Muscle layer of duodenum (tissue), 2 donors: ENCODE results near the gene B3GALT4.
"Not testable (repeated sequence)": the region's sequence is repeated elsewhere in the genome, so short reads cannot be mapped to it uniquely, and the experiment has no call there.

Experiments used
- H3K27ac ChIP-seq: one replicate; pipeline ENCODE4 v1.7.0; 2013; ENCODE audit warnings: mild to moderate bottlenecking, low read length
- H3K27me3 ChIP-seq: one replicate; pipeline ENCODE4 v1.7.0; 2013; ENCODE audit warnings: low read depth, mild to moderate bottlenecking, control low read depth, low read length
- H3K36me3 ChIP-seq, 2 donors: one replicate each; pipeline ENCODE4 v1.7.0; 2013; ENCODE audit warnings: low read length in 2 of 2, control low read depth in 1 of 2, mild to moderate bottlenecking in 1 of 2; ENCODE audit not compliant: insufficient read depth in 2 of 2, control insufficient read depth in 1 of 2
- H3K4me1 ChIP-seq, 2 donors: one replicate each; pipeline ENCODE4 v1.7.0; 2013; ENCODE audit warnings: low read length in 2 of 2, mild to moderate bottlenecking in 2 of 2, control low read depth in 1 of 2, moderate library complexity in 1 of 2; ENCODE audit not compliant: insufficient read depth in 2 of 2, control insufficient read depth in 1 of 2
- H3K4me3 ChIP-seq, 2 donors: one replicate each; pipeline ENCODE4 v1.7.0; 2013; ENCODE audit warnings: low read length in 2 of 2, low read depth in 1 of 2, mild to moderate bottlenecking in 1 of 2
- H3K9me3 ChIP-seq, 2 donors: one replicate each; pipeline ENCODE4 v1.7.0; 2013; ENCODE audit warnings: low read length in 2 of 2, control low read depth in 1 of 2, mild to moderate bottlenecking in 1 of 2; ENCODE audit not compliant: control insufficient read depth in 1 of 2
- donor health status: healthy.

Gene B3GALT4

GRCh38 chr6:33272275-33273128 lies 4.4 kb upstream of the B3GALT4 start:
- Histone ChIP-seq H3K4me1 (peaks cover 16 to 62% of the 10 kb centered on the region in 2 donors), H3K27me3 (no peaks in the 10 kb centered on the region), H3K36me3 (peaks cover 40 to 46% of the 10 kb centered on the region in 2 donors), H3K27ac (peak overlapping the region; percentile 99), H3K4me3 (peak overlapping the region; percentile 87 to 100), H3K9me3 (no peaks in the 10 kb centered on the region)

GRCh38 chr6:33273129-33273923 lies 3.6 kb upstream of the B3GALT4 start:
- Histone ChIP-seq H3K4me3 (peak overlapping the region; percentile 87 to 100), H3K27me3 (no peaks in the 10 kb centered on the region), H3K27ac (peak overlapping the region; percentile 99), H3K4me1 (peaks cover 16 to 70% of the 10 kb centered on the region in 2 donors), H3K9me3 (no peaks in the 10 kb centered on the region), H3K36me3 (peaks cover 32 to 39% of the 10 kb centered on the region in 2 donors)

GRCh38 chr6:33273924-33274902 lies 2.7 kb upstream of the B3GALT4 start:
- H3K9me3 ChIP-seq = no peaks in the 10 kb centered on the region
- H3K4me3 ChIP-seq = peak overlapping the region in 1 of 2 donors; percentile 1
- H3K27me3 ChIP-seq = no peaks in the 10 kb centered on the region
- peak overlapping the region; percentile 41 for H3K27ac ChIP-seq
- peaks cover 30 to 31% of the 10 kb centered on the region in 2 donors for H3K36me3 ChIP-seq
- peaks cover 16 to 78% of the 10 kb centered on the region in 2 donors for H3K4me1 ChIP-seq

GRCh38 chr6:33275795-33276580 lies 935 bp upstream of the B3GALT4 start:
- H3K27ac ChIP-seq = peak overlapping the region; percentile 83

GRCh38 chr6:33276581-33276863 lies 401 bp upstream of the B3GALT4 start:
- H3K27me3 ChIP-seq = no peaks in the 10 kb centered on the region
- peaks cover 37 to 49% of the 10 kb centered on the region in 2 donors for H3K36me3 ChIP-seq
- H3K4me1 ChIP-seq = peaks cover 16 to 71% of the 10 kb centered on the region in 2 donors
- peak overlapping the region; percentile 68 to 85 for H3K4me3 ChIP-seq
- peak overlapping the region; percentile 83 for H3K27ac ChIP-seq
- no peaks in the 10 kb centered on the region for H3K9me3 ChIP-seq

More at GRCh38 chr6:33275795-33276580, 935 bp upstream of the B3GALT4 start:
- not testable (repeated sequence) for H3K9me3 ChIP-seq, H3K27me3 ChIP-seq
- Histone ChIP-seq H3K36me3 (peaks cover 32 to 43% of the 10 kb centered on the region in 2 donors), H3K4me3 (peak overlapping the region; percentile 68 to 85), H3K4me1 (peaks cover 16 to 72% of the 10 kb centered on the region in 2 donors)

- Histone ChIP-seq H3K4me3 (peak overlapping the region; percentile 68 to 85), H3K36me3 (peaks cover 36 to 62% of the 10 kb centered on the region in 2 donors), H3K9me3 (no peaks in the 10 kb centered on the region), H3K27me3 (no peaks in the 10 kb centered on the region), H3K27ac (peak overlapping the region; percentile 74), H3K4me1 (peaks cover 11 to 64% of the 10 kb centered on the region in 2 donors)
Observed at GRCh38 chr6:33277663-33278391, 904 bp downstream of the B3GALT4 start.

- H3K4me1 ChIP-seq = peaks cover 6 to 59% of the 10 kb centered on the region in 2 donors
- H3K36me3 ChIP-seq = peaks cover 32 to 62% of the 10 kb centered on the region in 2 donors
- no peaks in the 10 kb centered on the region for H3K27me3 ChIP-seq
- no peak overlapping the region for H3K27ac ChIP-seq
- H3K9me3 ChIP-seq = no peaks in the 10 kb centered on the region
- H3K4me3 ChIP-seq = no peak overlapping the region
Observed at GRCh38 chr6:33278392-33278741, 1.4 kb downstream of the B3GALT4 start.

- Histone ChIP-seq H3K27me3 (no peaks in the 10 kb centered on the region), H3K4me3 (no peak overlapping the region), H3K9me3 (no peaks in the 10 kb centered on the region), H3K36me3 (peaks cover 32 to 66% of the 10 kb centered on the region in 2 donors), H3K27ac (no peak overlapping the region), H3K4me1 (peaks cover 4 to 55% of the 10 kb centered on the region in 2 donors)
Observed at GRCh38 chr6:33278810-33279209, 1.9 kb downstream of the B3GALT4 start.

- Histone ChIP-seq H3K36me3 (peaks cover 30 to 69% of the 10 kb centered on the region in 2 donors), H3K4me1 (peaks cover 4 to 50% of the 10 kb centered on the region in 2 donors), H3K27ac (no peak overlapping the region), H3K4me3 (no peak overlapping the region), H3K9me3 (no peaks in the 10 kb centered on the region), H3K27me3 (no peaks in the 10 kb centered on the region)
Observed at GRCh38 chr6:33279257-33279695, 2.4 kb downstream of the B3GALT4 start.
